Measurements from ENCODE around the gene FUS. TPM values are rescaled to one million over a fixed set of nuclear protein-coding genes. Genes with fewer than 3 reads are reported as not detected.

The FUS gene
- total and polyA plus RNA-seq, 9 of the 15 experiments (the other 6 are each of a cell fraction or from before 2014, with no cell fraction given) = 43.9 to 575 (median 87.2) TPM

- TF ChIP-seq ZBTB40 (IDR thresholded peaks at IDR 0.05) = no peak
- TF ChIP-seq ZBTB40 (CRISPR knock-in tag; IDR thresholded peaks at IDR 0.05) = 0 out of 2 replicates have a peak, but pooled peaks have one; percentile 24
- peak in 1 of 2 experiments; percentile 68; a peak in 1 of 4 replicates for TF ChIP-seq BCLAF1 (IDR thresholded peaks at IDR 0.05; ENCODE audit: borderline replicate concordance in 1 of 2, control insufficient read depth in 1 of 2, low read depth in 2 of 2, low read length in 1 of 2)
- TF ChIP-seq STAT5A (IDR thresholded peaks at IDR 0.05; ENCODE audit: borderline replicate concordance, low read length) = 0 out of 2 replicates have a peak, but pooled peaks have one; percentile 3
- TF ChIP-seq MITF (IDR thresholded peaks at IDR 0.05) = no peak
- TF ChIP-seq SUPT5H (IDR thresholded peaks at IDR 0.05) = peak; percentile 50
- 0 out of 2 replicates have a peak, but pooled peaks have one; percentile 71 for TF ChIP-seq ZBTB49 (CRISPR knock-in tag; IDR thresholded peaks at IDR 0.05; ENCODE audit: borderline replicate concordance)
- 0 out of 2 replicates have a peak, but pooled peaks have one; percentile 18 for TF ChIP-seq ILF3 (IDR thresholded peaks at IDR 0.05; ENCODE audit: borderline replicate concordance)
Observed at GRCh38 chr16:31186930-31187807, 7.2 kb downstream of the FUS start (continued).
